Measurements from ENCODE around the gene DPEP1. TPM values are rescaled to one million over a fixed set of nuclear protein-coding genes. Genes with fewer than 3 reads are reported as not detected.

DPEP1 gene
- total RNA-seq, 2 experiments from 2014 or later: not detected

- H3K27me3 ChIP-seq (ENCODE audit: control insufficient read depth in 1 of 2, insufficient read depth in 2 of 2, low read length in 2 of 2): no peaks in the 10 kb centered on the region
- Mint-ChIP-seq H3K9me3 (no peaks in the 10 kb centered on the region), H3K4me1 (ENCODE audit: low read depth) (no peaks in the 10 kb centered on the region), H3K4me3 (no peak overlapping the region), H3K27ac (no peak overlapping the region), H3K27me3 (no peaks in the 10 kb centered on the region), H3K36me3 (ENCODE audit: low read depth) (no peaks in the 10 kb centered on the region)
- ChIA-PET POLR2A (interaction anchor here (0.7 kb wide), 1 partner anchor 577 kb away, joined by 3 read pairs; no protein-coding TSS in a partner anchor), CTCF (no interaction called here)
- DNase-seq: no peak
- ATAC-seq (ENCODE audit: poor library complexity): no peak
- intact Hi-C loops (cut with DNase I, micrococcal nuclease): no loop called here
- no peak for TF ChIP-seq CTCF (IDR thresholded peaks at IDR 0.05)
- H3K4me1 ChIP-seq (ENCODE audit: insufficient read depth, low read length): no peaks in the 10 kb centered on the region
- peaks cover 0 to 4% of the 10 kb centered on the region in 2 experiments for H3K9me3 ChIP-seq (ENCODE audit: control insufficient read depth in 1 of 2, insufficient read depth in 1 of 2, low read length in 2 of 2)
- H3K36me3 ChIP-seq (ENCODE audit: insufficient read depth, low read length): no peaks in the 10 kb centered on the region
- H3K27ac ChIP-seq (ENCODE audit: low read depth in 1 of 2, low read length in 2 of 2): no peak overlapping the region
- no peak overlapping the region for H3K4me3 ChIP-seq (ENCODE audit: low read length)
These were observed 3.4 kb upstream of the DPEP1 start for GRCh38 chr16:89610108-89610453.

GRCh38 chr16:89612415-89613166, 851 bp upstream of the DPEP1 start:
- no peaks in the 10 kb centered on the region for H3K27me3 Mint-ChIP-seq
- no peak overlapping the region for H3K4me3 Mint-ChIP-seq
- Histone ChIP-seq H3K9me3 (ENCODE audit: control insufficient read depth in 1 of 2, insufficient read depth in 1 of 2, low read length in 2 of 2) (peaks cover 0 to 26% of the 10 kb centered on the region in 2 experiments), H3K4me3 (ENCODE audit: low read length) (no peak overlapping the region), H3K27me3 (ENCODE audit: control insufficient read depth in 1 of 2, insufficient read depth in 2 of 2, low read length in 2 of 2) (no peaks in the 10 kb centered on the region), H3K4me1 (ENCODE audit: insufficient read depth, low read length) (peaks cover 15% of the 10 kb centered on the region), H3K27ac (ENCODE audit: low read depth in 1 of 2, low read length in 2 of 2) (no peak overlapping the region), H3K36me3 (ENCODE audit: insufficient read depth, low read length) (no peaks in the 10 kb centered on the region)
- TF ChIP-seq CTCF (IDR thresholded peaks at IDR 0.05): no peak
- DNase-seq (no peak), ATAC-seq (ENCODE audit: poor library complexity) (no peak)
- no peak overlapping the region for H3K27ac Mint-ChIP-seq
- no peaks in the 10 kb centered on the region for H3K36me3 Mint-ChIP-seq (ENCODE audit: low read depth)
- H3K4me1 Mint-ChIP-seq (ENCODE audit: low read depth): peaks cover 15% of the 10 kb centered on the region
- no peaks in the 10 kb centered on the region for H3K9me3 Mint-ChIP-seq
- intact Hi-C loops (cut with DNase I, micrococcal nuclease): no loop called here
- ChIA-PET CTCF (no interaction called here), POLR2A (no interaction called here)

GRCh38 chr16:89613954-89614459, 565 bp downstream of the DPEP1 start:
- intact Hi-C loops (cut with DNase I, micrococcal nuclease): no loop called here
- Mint-ChIP-seq H3K27ac (no peak overlapping the region), H3K9me3 (no peaks in the 10 kb centered on the region), H3K4me1 (ENCODE audit: low read depth) (peaks cover 15% of the 10 kb centered on the region), H3K27me3 (no peaks in the 10 kb centered on the region), H3K4me3 (no peak overlapping the region), H3K36me3 (ENCODE audit: low read depth) (no peaks in the 10 kb centered on the region)
- no peaks in the 10 kb centered on the region for H3K36me3 ChIP-seq (ENCODE audit: insufficient read depth, low read length)
- no peak for TF ChIP-seq CTCF (IDR thresholded peaks at IDR 0.05)
- no peak overlapping the region for H3K4me3 ChIP-seq (ENCODE audit: low read length)
- peaks cover 0 to 26% of the 10 kb centered on the region in 2 experiments for H3K9me3 ChIP-seq (ENCODE audit: control insufficient read depth in 1 of 2, insufficient read depth in 1 of 2, low read length in 2 of 2)
- ChIA-PET POLR2A (no interaction called here), CTCF (no interaction called here)
- no peak for ATAC-seq (ENCODE audit: poor library complexity)
- H3K27ac ChIP-seq (ENCODE audit: low read depth in 1 of 2, low read length in 2 of 2): no peak overlapping the region
- no peak for DNase-seq
- H3K4me1 ChIP-seq (ENCODE audit: insufficient read depth, low read length): peaks cover 17% of the 10 kb centered on the region
- no peaks in the 10 kb centered on the region for H3K27me3 ChIP-seq (ENCODE audit: control insufficient read depth in 1 of 2, insufficient read depth in 2 of 2, low read length in 2 of 2)

Data from CD4-positive, alpha-beta T cell (primary cell).